OCI-M1 (cell line): ENCODE results near the gene PRPF8.
"Not testable (repeated sequence)": the region's sequence is repeated elsewhere in the genome, so short reads cannot be mapped to it uniquely, and the experiment has no call there.

ENCODE experiments used
- DNase-seq: peaks from one replicate; lab custom pipeline; 2025; lab: John Stamatoyannopoulos, UW

Gene PRPF8

GRCh38 chr17:1684378-1685189 is at the start of gene PRPF8:
PRPF8 (minus strand) TSS chr17:1684867; CDS start chr17:1684571, 296 bp downstream.
- peak; percentile 97 for DNase-seq

- DNase-seq = no peak
Observed at GRCh38 chr17:1733759-1734158, 49.1 kb upstream of the PRPF8 start.

- no peak for DNase-seq
Observed at GRCh38 chr17:1732833-1733321, 48.2 kb upstream of the PRPF8 start.

DNA sequence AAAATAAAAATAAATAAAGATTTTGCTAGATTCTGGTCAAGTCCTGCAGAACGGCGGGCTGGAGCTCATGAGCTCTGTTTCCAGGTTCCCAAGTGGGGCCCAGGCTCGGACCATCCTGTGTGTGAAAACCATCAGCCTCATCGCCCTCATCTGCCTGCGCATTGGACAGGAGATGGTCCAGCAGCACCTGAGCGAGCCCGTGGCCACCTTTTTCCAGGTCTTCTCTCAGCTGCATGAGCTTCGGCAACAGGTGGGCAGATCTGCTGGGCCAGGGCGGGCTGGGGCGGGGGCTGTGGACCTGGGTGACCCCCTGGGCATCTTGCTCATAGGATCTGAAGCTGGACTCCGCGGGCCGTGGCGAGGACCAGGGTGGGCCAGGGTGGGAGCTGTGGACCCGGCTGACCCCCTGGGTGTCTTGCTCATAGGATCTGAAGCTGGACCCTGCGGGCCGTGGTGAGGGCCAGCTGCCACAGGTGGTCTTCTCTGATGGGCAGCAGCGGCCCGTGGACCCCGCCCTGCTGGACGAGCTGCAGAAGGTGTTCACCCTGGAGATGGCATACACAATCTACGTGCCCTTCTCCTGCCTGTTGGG is 47.7 kb upstream of the PRPF8 start:
- no peak for DNase-seq

DNA sequence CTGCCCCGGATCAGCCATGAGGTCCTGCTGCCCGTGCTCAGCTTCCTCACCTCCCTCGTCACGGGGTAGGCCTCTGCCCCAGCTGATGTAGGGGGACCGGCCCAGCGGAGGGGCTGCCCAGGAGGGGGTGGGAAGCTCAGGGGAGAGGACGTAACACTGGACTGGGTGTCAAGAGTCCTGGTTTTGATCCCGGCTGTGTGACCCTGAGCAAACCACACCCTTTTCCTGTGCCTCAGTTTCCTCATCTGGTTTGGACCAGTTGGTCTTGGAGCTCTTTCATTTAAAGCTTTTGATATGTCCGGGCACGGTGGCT is 46.5 kb upstream of the PRPF8 start:
- DNase-seq = no peak

DNA sequence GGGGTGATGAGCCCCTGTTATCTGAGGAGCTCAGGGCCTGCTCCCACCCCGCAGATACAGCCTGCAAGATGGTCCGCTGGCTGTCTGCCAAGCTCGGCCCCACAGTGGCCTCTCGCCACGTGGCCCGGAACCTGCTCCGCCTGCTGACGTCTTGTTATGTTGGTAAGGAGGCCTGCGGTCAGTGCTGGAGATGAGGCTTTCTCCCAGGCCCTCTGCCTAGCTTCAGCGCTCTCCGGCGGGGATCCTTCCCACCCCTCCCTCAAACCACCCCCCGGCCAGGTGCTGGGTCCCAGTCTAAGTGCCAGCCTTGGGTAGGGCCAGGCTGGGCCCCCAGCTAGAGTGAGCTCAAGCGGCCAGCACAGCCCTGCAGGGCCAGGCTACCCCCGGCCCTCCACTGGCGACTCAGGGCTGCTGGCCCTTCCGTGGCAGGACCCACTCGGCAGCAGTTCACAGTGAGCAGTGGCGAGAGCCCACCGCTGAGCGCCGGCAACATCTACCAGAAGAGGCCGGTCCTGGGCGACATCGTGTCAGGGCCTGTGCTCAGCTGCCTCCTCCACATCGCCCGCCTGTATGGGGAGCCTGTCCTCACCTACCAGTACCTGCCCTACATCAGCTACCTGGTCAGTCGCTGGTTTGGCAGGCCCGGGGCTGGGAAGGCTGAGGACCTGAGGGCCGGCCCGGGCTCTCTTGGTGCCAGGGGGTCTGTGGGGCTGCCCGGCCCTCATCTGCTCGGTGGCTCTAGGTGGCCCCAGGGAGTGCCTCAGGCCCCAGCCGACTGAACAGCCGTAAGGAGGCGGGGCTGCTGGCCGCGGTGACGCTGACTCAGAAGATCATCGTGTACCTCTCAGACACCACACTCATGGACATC is 45.9 kb upstream of the PRPF8 start:
- peak; percentile 91 for DNase-seq

GRCh38 chr17:1729966-1730325 is 45.3 kb upstream of the PRPF8 start:
- no peak for DNase-seq

DNA sequence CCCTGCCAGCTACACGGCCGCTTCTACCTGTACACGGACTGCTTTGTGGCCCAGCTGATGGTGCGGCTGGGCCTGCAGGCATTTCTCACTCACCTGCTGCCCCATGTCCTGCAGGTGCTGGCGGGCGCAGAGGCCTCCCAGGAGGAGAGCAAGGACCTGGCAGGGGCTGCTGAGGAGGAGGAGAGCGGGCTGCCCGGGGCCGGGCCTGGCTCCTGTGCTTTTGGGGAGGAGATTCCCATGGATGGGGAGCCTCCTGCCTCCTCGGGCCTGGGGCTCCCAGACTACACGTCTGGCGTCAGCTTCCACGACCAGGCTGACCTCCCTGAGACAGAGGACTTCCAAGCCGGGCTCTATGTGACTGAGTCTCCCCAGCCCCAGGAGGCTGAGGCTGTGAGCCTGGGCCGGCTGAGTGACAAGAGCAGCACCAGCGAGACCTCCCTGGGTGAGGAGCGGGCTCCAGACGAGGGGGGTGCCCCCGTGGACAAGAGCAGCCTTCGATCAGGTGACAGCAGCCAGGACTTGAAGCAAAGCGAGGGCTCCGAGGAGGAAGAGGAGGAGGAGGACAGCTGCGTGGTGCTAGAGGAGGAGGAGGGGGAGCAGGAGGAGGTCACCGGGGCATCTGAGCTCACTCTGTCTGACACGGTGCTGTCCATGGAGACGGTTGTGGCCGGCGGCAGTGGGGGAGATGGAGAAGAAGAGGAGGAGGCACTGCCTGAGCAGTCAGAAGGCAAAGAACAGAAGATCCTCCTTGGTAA is 43.4 kb upstream of the PRPF8 start:
- DNase-seq = no peak

DNA sequence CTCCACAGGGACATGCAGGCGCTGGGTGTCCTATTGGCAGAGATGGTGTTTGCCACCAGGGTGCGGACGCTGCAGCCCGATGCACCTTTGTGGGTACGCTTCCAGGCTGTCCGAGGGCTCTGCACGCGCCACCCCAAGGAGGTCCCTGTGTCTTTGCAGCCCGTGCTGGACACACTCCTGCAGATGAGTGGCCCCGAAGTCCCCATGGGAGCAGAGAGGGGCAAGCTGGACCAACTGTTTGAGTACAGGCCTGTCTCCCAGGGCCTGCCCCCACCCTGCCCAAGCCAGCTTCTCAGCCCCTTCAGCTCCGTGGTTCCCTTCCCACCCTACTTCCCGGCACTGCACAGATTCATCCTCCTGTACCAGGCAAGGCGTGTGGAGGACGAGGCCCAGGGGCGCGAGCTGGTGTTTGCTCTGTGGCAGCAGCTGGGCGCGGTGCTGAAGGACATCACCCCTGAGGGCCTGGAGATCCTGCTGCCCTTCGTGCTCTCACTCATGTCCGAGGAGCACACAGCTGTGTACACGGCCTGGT is 42.7 kb upstream of the PRPF8 start:
- DNase-seq = no peak

GRCh38 chr17:1726626-1727257 is 42.1 kb upstream of the PRPF8 start:
- no peak for DNase-seq

DNA sequence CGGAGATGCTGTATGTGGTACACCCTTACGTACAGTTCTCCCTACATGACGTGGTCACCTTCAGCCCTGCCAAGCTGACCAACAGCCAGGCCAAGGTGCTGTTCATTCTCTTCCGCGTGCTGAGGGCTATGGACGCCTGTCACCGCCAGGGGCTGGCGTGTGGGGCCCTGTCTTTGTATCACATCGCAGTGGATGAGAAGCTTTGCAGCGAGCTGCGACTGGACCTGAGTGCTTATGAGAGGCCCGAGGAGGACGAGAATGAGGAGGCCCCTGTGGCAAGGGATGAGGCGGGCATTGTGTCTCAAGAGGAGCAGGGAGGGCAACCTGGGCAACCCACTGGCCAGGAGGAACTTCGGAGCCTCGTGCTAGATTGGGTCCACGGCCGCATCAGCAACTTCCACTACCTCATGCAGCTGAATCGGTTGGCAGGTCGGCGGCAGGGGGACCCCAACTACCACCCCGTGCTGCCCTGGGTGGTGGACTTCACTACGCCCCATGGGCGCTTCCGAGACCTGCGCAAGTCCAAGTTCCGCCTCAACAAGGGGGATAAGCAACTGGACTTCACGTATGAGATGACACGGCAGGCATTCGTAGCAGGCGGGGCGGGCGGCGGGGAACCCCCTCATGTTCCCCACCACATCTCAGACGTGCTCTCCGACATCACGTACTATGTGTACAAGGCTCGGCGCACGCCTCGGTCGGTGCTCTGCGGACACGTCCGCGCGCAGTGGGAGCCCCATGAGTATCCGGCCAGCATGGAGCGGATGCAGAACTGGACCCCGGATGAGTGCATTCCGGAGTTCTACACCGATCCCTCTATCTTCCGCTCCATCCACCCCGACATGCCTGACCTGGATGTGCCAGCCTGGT is 41.2 kb upstream of the PRPF8 start:
- no peak for DNase-seq

GRCh38 chr17:1724869-1725641 is 40.4 kb upstream of the PRPF8 start:
- peak; percentile 73 for DNase-seq

DNA sequence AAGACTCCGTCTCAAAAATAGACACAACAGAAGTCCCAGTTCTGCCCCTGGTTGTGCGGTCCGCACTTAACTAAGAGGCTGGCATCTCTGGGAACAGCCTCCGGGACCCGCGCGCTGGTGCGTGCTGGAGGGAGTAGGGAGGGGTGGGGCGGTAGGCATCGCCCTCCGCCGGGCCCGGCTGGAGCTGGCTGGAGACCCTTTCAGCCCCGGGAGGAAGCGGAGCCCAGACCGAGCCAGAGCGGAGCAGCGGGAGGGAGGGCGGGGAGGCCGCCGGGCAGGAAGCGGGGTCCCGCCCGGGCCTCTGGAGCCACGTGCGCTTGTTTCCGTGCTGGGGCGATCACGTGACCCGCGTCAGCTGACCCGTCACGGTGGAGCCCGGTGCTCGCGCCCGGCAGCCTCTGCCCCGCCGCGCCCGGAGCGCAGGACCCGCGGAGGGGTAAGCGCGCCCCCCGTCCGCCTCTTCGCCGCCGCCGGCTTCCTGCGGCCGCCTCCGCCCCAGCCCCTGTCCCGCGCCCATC is 39.7 kb upstream of the PRPF8 start, which contains the start of gene WDR81:
Gene WDR81 (plus strand): TSS at position 354 of the 518 bp plus-strand sequence. CDS start 256 bp downstream, outside the sequence.
- DNase-seq = peak; percentile 80

DNA sequence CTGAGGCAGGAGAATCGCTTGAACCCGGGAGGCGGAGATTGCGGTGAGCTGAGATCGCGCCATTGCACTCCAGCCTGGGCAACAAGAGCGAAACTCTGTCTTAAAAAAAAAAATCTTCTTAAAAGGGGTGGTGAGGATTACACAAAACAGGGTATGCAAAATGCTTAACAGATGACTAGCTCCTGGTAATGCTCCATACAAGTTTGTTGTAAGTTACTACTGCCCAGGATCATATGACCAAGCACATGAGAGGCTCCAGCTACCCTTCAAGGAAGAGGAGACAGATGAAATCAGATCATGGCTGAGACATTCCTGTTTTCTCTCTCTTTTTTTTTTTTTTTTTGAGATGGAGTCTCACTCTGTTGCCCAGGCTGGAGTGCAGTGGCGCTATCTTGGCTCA is 37.4 kb upstream of the PRPF8 start:
- not testable (repeated sequence) for DNase-seq

- DNase-seq = peak; percentile 54
Observed at GRCh38 chr17:1720856-1721386, 36.3 kb upstream of the PRPF8 start.

DNA sequence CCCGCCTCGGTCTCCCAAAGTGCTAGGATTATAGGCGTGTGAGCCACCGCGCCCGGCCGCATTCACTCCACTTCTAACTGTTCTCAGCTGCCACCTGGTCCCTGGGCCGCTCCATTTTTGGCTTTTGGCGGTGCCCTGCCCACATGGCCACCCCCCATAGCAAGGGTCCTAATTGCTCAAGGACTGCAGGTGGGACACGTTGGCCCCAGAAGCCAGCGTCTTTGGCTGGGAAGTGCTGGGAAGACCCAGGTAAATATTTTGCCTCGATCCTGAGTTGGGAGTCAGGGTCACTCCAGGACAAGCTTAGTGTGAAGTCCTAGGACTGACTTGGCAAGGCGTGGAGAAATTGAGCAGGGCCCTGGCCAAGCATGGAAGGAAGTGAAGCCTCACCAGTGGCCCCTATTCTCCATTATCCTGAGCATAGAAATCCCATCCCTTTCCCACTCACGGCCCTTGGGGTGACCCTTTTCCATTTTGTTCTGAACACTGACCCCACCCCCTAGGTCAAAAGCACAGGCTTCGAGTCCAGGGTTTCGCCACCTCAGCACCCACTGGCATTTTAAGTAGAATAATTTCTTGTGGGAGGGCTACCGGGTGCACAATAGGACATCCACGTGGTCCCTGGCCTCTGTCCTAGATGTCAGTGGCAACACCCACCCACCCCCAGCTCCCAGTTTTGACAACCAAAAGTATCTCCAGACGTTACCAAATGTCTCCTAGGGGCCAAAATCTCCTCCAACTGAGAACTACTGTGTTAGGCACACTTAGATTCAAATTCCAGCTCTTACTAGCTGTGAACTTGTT is 33.9 kb upstream of the PRPF8 start:
- DNase-seq = no peak

DNA sequence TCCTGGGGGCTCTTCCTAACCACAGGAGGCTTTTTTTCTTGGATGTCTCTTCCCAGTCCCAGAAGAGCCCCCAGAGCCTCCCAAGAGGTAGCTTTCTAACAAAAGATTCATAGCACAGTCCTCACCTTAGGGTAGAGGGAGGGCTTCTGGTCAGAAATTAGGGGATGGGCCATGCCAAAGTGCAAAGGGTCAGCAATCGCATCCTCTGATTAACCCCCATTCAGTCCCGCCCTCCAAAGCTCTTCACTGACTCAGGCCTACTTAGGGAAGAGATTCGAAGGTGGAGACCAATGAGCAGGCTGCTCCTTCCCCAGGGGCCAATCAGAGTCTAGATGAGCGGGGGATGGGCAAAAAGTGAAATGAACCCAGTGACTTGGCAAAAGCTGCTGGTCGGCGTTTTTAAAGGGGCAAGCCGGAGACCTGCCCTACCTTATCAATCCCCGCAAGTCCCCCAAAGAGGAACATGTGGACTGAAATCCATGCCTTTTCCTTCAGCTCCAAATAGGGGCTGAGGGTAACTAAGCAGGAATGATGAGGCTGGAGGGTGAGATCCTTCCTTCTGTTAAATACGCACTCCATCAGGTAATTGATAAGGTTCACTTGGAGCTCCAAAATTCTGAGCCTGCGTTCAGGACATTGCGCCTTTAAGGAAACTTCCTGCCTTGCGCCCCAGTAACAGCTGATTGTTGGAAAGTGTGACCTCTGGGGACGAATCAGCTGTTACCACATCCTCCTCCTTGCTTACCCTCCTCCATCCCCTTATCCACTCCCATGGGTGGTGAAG is 32.4 kb upstream of the PRPF8 start:
- DNase-seq = peak; percentile 97
